Anterior cingulate cortex (tissue), 58 donors: Measurements from ENCODE around the gene SIM2.
"Not testable (repeated sequence)": the region's sequence is repeated elsewhere in the genome, so short reads cannot be mapped to it uniquely, and the experiment has no call there.

ENCODE experiments used
- DNase-seq, 58 donors: peaks; one replicate each; lab custom pipeline; 2025; lab: John Stamatoyannopoulos, UW

SIM2 gene, protein sequence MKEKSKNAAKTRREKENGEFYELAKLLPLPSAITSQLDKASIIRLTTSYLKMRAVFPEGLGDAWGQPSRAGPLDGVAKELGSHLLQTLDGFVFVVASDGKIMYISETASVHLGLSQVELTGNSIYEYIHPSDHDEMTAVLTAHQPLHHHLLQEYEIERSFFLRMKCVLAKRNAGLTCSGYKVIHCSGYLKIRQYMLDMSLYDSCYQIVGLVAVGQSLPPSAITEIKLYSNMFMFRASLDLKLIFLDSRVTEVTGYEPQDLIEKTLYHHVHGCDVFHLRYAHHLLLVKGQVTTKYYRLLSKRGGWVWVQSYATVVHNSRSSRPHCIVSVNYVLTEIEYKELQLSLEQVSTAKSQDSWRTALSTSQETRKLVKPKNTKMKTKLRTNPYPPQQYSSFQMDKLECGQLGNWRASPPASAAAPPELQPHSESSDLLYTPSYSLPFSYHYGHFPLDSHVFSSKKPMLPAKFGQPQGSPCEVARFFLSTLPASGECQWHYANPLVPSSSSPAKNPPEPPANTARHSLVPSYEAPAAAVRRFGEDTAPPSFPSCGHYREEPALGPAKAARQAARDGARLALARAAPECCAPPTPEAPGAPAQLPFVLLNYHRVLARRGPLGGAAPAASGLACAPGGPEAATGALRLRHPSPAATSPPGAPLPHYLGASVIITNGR

DNA sequence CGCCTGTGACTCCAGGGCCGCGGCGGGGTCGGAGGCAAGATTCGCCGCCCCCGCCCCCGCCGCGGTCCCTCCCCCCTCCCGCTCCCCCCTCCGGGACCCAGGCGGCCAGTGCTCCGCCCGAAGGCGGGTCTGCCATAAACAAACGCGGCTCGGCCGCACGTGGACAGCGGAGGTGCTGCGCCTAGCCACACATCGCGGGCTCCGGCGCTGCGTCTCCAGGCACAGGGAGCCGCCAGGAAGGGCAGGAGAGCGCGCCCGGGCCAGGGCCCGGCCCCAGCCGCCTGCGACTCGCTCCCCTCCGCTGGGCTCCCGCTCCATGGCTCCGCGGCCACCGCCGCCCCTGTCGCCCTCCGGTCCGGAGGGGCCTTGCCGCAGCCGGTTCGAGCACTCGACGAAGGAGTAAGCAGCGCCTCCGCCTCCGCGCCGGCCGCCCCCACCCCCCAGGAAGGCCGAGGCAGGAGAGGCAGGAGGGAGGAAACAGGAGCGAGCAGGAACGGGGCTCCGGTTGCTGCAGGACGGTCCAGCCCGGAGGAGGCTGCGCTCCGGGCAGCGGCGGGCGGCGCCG lies at the start of gene SIM2:
Gene SIM2 (plus strand): TSS at position 135 of the 565 bp plus-strand sequence. CDS start 632 bp downstream, outside the sequence.
- DNase-seq, result no peak

DNA sequence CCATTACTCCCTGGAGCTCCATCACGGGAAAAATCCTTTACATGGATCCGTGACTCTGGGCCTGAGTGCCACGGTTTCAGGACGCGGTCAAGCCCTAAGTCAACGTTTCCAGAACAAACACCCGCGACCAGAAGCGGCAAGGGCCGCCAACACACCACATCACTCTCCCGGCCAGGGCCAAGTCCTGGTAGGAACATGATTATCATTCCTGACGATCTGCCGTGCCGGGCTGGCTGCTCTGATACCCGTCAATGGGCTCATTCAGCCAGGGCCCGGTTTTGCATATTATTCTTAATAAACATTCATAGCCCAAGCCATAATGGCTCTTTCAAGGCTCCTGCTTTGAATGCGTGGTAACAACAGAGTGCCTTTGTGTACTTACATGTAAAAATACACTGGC lies 44.6 kb upstream of the SIM2 start:
- peak in 53 of 58 donors; percentile 5 to 89 (median 67) for DNase-seq

DNA sequence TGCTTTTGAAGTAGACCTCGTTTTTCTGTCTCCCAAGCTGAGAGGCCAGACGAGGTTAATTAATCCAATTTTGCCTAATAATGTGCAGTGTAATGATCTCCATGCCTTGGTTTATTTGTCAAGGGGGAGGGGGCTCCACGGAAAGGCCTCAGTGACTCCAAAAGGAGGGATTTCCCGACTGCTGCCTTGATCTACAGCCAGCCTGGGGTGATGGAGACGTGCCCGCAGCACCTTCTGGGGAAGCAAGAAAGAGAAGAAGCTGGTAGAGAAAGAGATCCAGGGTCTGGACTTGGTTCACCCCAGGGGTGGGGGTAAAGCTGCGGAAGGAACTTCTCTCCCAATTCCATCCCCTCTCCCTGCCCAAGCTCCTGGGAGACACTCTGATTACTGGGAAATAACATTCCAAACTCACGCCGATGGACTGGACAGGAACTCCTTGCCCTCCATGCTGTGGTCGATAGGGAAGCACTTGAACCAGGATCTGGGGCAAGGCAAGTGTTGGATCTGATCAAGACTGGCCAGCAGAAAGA lies 44.1 kb upstream of the SIM2 start:
- DNase-seq, result peak in 11 of 58 donors; percentile 3 to 47 (median 22)

DNA sequence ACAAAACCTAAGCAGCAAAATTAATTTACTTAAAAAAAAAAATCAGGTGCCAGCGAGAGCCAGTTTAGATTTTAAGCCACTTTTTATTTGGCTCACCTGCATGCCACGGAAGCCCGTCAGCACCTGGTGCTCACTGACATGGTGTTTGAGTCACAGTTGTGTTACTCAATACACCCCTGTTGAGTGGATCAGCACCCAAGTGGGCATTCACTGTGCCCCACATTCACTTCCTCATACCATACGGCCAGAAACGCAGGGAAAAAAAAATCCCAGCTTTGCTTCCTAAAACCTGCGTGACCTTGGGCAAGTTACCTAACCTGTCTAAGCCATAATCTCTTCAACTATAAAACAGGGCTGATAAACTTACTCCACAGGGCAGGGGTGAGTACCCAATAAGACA lies 42.8 kb upstream of the SIM2 start:
- DNase-seq, result no peak

DNA sequence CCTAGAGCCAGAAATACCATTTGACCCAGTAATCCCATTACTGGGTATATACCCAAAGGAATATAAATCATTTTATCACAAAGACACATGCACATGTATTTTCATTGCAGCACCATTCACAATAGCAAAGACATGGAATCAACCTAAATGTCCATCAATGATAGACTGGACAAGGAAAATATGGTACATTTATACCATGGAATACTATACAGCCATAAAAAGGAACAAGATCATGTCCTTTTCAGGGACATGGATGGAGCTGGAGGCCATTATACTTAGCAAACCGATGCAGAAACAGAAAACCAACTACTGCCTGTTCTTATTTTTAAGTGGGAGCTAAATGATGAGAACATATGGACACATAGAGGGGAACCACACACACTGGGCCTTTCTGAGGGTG lies 41.6 kb upstream of the SIM2 start:
- not testable (repeated sequence) for DNase-seq

DNA sequence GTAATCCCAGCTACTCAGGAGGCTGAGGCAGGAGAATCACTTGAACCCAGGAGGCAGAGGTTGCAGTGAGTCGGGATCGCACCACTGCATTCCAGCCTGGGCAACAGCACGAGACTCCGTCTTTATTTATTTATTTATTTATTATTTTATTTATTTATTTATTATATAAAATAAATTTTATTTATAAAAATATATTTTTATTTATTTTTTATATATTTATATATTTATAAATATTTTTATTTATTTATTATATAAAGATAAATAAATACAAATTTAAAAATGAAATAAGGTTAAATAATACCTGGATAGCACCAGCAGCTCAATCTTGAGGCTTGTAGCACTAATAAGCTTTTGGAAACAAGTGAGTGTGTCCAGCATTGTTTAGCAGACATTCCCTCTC lies 40.9 kb upstream of the SIM2 start:
- no peak for DNase-seq

DNA sequence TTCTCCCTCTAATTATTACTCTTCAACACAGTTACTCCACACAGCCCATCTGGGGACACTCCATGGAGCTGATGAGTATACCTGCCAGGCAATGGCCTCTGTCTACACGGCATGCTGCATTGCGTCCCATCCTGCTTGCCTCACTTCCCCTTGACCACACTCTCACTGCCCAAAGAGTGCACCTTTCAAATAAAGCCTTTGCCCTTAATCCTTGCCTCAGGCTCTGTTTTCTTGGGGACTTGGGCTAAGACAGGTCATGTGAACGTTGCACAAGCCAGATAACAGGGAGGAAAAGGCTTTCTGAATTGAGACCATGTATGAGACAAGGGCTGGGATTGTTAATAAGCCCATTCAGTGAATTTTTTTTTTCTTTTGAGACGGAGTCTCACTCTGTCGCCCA lies 40.0 kb upstream of the SIM2 start:
- no peak for DNase-seq

DNA sequence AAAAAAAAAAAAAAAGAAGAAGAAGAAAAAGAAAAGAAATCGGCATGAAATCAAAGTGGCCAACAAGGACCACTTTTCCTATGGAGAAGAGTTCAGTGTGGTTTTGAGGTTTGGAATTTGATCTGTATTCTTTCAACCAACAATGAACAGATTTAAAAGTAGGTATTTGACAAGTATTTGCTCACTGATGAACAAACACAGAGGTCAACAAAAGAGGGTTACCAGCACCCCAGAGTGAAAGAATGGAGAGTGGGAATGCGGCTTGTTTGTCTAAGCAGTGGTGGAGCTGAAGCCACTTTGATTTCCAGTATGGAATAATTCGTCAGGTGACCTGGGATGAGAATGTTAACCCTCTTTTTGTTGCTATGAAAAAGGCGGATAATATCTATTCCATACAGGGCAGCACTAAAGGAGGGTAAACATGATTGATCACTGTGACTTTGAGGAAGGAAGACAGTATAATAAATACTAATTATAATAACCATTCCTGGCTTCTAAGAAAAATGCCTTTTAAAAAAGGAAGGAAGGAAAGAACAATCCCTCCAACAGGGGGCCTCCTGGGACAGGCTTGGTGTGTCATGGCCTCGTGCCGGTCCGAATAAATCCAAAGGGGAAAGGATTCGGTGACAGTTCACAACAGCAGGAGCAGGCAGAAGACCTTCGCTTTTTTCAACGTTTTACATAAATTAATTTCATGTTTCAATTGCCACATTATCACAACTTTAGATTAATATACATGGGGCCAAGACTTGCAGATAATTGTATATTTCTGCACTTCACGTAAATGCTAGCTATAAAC lies 37.2 kb upstream of the SIM2 start:
- peak in 4 of 58 donors; percentile 3 to 16 (median 4) for DNase-seq

DNA sequence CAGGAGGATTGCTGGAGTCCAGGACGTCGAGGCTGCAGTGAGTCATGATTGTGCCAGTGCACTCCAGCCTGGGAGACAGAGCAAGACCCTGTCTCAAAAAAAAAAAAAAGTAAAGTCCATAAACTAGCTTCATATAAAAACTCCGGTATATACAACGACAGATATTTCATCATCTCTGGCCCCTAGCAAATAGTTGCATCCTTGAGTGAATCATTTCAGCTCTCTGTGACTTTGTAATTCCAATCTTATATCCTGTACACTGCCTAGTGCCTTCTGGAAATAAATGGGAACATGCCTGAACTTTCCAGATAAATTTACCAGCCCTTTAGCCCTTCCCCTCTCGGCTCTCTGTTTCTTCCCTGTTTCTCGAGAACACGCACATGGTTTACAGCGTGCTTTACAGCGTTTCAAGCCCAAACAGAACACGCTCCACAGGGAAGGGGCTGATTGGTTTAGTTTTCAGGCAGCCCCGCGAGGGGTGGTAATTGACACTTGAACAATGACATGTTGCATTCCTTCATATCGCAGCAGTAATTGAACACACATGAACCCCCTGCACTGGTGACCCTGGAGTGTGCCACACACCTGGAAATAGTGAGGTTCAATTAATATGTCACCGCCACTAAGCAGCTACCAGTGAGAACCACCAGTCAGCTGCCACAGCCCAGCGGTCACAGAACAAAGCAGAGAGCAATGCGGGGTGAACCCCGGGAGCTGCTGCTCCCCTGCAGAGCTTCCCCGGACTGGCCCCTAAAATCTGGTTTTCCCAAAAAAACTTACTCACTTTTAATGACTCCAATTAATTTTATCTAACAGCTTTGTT lies 35.7 kb upstream of the SIM2 start:
- DNase-seq, result no peak

DNA sequence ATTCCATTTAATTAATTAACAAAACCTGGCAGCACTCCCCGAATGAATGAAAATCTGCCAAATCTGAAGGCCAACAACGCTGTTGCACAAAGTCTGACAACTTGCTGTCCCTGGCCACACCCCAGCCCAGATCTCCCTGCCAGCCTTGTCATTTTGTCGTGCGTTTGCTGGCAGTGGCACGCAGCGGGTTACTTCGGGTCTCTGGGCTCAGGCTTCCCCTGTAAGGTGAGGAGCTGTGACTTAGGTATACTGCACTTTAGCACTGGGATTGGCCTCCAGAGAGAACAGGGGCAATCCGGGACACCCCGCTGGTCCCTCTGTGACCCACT lies 34.3 kb upstream of the SIM2 start:
- peak in 1 of 58 donors; percentile 2 for DNase-seq

DNA sequence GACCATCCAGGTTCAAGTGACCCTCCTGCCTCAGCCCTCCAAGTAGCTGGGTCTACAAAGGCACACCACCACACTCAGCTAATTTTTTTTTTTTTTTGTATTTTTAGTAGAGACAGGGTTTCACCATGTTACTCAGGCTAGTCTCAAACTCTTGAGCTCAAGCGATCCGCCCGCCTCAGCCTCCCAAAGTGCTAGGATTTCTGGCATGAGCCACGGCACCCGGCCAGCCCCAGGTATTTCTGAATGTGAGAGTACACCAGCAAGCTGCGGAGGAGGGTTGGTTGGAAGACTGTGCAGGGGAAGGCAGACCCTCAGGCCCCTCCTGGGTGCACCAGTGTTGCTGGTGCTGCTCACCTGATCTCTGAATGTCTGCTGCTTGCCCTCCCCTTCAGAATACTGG lies 33.1 kb upstream of the SIM2 start:
- DNase-seq, result no peak

DNA sequence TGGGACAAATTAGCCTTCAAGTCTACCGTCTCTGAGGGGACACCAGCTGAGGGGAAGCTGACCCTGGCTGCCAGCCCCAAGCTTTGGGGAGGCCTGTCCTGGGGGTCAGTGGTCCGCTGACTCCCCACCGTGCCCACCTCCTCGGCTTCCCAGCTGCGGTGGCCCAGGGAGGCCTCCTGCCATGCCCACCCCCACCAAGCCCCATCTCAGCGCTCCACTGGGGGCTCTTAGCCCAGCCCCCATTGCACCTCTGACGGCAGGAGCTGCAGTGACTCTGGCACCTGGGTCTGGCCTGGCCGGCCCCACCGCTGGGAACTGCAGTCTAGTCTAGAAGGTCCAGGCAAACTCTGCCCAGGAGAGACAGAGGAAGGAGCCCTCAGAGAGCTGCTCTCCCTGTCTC lies 30.2 kb upstream of the SIM2 start:
- DNase-seq, result no peak

DNA sequence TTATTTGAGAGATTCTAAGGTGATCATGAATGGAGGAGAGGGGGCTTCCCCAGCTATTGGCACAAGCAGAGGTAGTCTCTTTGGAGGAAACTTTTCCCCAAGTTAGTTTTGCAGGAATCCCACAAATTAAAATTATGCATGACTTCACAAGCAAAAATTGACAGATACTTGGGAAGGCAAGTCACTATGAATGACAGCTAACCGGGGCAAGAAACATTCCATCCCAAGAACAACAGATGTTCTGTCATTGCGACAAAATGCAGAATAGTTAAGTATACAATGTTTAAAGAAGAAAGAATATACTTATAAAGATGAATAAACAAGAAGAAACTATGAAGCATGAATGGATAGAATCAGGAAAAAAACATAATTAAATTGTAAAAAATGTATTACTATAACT lies 27.1 kb upstream of the SIM2 start:
- no peak for DNase-seq

DNA sequence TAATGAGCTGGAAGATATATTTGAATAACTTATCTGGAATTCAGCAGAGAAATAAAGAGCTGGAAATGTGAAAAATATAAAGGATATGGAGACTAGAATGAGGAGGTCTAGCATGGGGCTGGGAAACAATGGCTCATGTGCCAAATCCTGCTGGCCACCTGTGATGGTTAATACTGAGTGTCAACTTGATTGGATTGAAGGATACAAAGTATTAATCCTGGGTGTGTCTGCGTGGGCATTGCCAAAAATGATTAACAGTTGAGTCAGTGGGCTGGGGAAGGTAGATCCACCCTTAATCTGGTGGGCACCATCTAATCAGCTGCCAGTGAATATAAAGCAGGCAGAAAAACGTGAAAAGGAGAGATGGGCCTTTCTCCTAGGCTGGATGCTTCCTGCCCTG lies 26.6 kb upstream of the SIM2 start:
- DNase-seq, result not testable (repeated sequence)

DNA sequence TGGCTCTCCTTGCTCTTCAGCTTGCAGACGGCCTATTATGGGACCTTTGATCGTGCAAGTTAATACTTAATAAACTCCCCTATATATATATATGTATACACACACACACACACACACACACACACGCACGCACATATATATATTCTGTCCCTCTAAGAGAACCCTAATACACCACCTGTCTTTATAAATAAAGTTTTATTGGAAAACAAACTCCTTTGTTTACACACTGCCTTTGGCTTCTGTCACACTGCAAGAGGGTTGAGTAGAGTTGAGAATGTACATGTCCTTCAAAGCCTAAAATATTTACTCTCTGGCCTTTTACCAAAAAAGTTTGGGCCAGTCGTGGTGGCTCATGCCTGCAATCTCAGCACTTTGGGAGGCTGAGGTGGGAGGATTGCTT lies 26.2 kb upstream of the SIM2 start:
- no peak for DNase-seq

DNA sequence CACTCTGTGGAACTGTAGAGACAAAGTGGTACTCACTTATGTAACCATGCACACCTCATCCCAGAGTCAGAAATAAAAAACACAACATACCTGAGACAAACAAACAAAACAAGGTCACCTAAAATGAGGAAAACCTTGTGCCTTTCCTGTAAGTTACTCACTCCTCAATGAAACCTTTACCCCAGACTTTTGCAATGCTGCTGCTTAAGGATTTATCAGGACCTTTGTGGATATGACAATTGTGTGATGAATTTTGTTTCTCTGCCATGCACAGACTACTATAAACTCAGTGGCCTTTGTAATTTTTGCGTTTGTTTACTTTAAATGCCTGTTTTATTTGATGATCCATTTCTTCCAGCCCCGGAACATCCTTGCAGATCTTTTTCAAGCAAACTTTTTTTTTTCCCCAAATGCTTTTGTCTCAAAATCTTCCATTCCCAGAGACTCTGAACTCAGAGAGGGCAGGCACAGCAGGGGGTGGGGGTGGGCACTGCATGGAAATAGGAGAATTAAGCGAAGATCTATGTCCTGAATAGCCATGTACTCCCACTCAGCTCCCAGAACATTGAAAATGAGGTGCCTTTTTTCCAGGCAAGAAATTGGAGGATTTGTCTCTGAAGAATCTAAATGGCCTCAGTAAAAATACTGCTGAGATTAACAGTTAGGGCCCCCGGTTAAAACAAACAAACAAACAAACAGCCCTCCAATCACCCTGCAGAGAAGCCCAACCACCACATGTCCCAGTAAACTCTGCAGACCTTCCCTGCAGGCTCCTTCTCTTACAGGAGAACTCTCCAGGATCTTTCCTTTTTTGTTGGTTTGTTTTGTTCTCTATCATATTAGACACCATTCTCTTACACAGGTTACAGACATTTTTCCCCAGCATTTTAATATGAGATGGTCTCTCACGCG lies 22.6 kb upstream of the SIM2 start:
- no peak for DNase-seq

DNA sequence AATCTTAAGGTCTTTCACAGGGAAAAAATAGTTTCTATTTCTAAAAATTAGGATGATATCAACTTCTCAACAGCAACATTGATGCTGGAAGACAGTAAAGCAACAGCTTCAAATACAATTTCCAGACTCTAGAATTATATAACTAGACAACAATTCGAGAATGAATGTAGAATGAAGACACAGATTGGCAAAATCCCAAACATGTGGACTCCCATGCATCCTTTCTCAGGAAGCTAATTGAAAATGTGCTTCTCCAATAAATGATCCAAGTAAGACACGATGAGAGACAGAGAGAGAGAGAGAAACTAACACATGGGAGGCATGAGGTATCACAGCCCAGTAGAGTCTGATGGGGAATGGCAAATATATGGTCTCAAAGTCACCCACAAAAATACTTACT lies 21.5 kb upstream of the SIM2 start:
- DNase-seq, result no peak

DNA sequence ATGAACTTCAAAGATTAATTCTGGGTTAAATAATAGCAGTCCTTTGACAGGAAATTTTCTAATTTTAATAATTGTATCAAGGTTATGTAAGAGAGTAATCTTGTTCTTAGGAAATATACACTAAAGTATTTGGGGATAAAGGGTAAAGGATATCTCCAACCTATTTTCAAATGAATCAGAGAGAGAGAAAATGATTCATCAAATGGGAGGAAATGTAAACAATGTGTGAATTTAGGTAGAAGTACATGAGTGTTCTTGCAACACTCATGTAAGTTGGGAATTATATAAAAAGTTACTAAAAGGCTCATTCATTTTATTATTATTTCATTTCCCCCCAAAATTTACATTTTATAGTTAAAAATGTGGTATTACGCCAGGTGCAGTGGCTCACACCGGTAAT lies 20.4 kb upstream of the SIM2 start:
- DNase-seq, result no peak

DNA sequence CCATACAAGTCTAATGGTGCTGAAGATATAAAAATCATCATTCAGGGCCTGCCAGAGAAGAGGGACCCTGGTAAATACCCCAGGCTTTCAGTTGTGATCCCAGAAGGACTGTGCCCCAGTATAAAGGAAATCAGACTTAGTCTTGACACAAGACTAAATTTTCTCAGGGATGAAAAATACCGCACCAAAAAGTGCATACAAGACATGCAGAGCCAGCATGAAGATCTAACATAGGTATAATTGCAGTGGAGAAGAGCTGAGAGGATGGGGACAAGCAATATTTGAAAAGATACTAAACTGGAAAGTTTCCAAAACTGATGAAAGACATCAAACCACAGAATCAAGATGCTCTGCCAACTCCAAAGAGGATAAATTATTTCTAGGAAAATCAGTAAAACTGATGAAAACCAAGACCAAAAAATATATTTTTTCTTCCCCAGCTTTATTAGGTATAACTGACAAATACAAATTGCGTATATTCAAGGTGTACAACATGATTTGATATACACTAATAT lies 17.7 kb upstream of the SIM2 start:
- no peak for DNase-seq
